SK-N-SH treated with all-trans-retinoic acid at 6 μM for 48 hours (cell line): ENCODE data around the gene SLC44A5.

Source experiments
- ATAC-seq: fragments of 200-7000 bp; cut with Tn5 transposase; 3 replicates; pipeline ENCODE4 v1.9.1; 2020; ENCODE audit warnings: mild to moderate bottlenecking, moderate library complexity
- ARNTL ChIP-seq: fragments of 450-650 bp; formaldehyde crosslinking; IDR thresholded peaks from 2 replicates; pipeline ENCODE4 v1.5.0; 2020; ENCODE audit warnings: low read depth, mild to moderate bottlenecking, moderate library complexity, borderline replicate concordance
- BACH2 ChIP-seq: fragments of 250-450 bp; sonication (Bioruptor Pico); IDR thresholded peaks from 2 replicates; pipeline ENCODE4 v1.9.0; 2021; ENCODE audit warnings: mild to moderate bottlenecking, borderline replicate concordance
- CREB5 ChIP-seq: fragments of 250-450 bp; sonication (Bioruptor Pico); IDR thresholded peaks from 2 replicates; pipeline ENCODE4 v1.5.1; 2020; ENCODE audit warnings: low read depth, mild to moderate bottlenecking, moderate library complexity
- CSDC2 ChIP-seq: fragments of 250-450 bp; sonication (Bioruptor Pico); IDR thresholded peaks from 2 replicates; pipeline ENCODE4 v1.5.0; 2020; ENCODE audit warnings: mild to moderate bottlenecking, moderate library complexity
- CSRNP3 ChIP-seq: fragments of 250-450 bp; sonication (Bioruptor Pico); IDR thresholded peaks from 2 replicates; pipeline ENCODE4 v1.5.1; 2021; ENCODE audit warnings: mild to moderate bottlenecking, moderate library complexity
- ESRRG ChIP-seq: fragments of 250-450 bp; sonication (Bioruptor Pico); IDR thresholded peaks from 2 replicates; pipeline ENCODE4 v1.6.1; 2021; ENCODE audit warnings: mild to moderate bottlenecking
- GLIS3 ChIP-seq: fragments of 250-450 bp; sonication (Bioruptor Pico); IDR thresholded peaks from 2 replicates; pipeline ENCODE4 v1.5.0; 2020; ENCODE audit warnings: mild to moderate bottlenecking, moderate library complexity
- ISL1 ChIP-seq: fragments of 250-450 bp; sonication (Bioruptor Pico); IDR thresholded peaks from 2 replicates; pipeline ENCODE4 v2.1.2; 2022; ENCODE audit warnings: mild to moderate bottlenecking, moderate library complexity
- OSR1 ChIP-seq: fragments of 250-450 bp; sonication (Bioruptor Pico); IDR thresholded peaks from 2 replicates; pipeline ENCODE4 v1.8.0; 2022; ENCODE audit warnings: moderate library complexity, mild to moderate bottlenecking, inconsistent platforms
- PATZ1 ChIP-seq: fragments of 250-450 bp; sonication (Bioruptor Pico); IDR thresholded peaks from 2 replicates; pipeline ENCODE4 v1.8.0; 2020; ENCODE audit warnings: mild to moderate bottlenecking, moderate library complexity, borderline replicate concordance
- POU6F1 ChIP-seq: fragments of 250-450 bp; sonication (Bioruptor Pico); IDR thresholded peaks from 2 replicates; pipeline ENCODE4 v1.8.0; 2021; ENCODE audit warnings: low read depth, mild to moderate bottlenecking, moderate library complexity, borderline replicate concordance
- PPARA ChIP-seq: fragments of 250-450 bp; sonication (Bioruptor Pico); IDR thresholded peaks from 2 replicates; pipeline ENCODE4 v1.5.0; 2020; ENCODE audit warnings: mild to moderate bottlenecking, borderline replicate concordance
- RARB ChIP-seq: fragments of 250-450 bp; sonication (Bioruptor Pico); IDR thresholded peaks from 2 replicates; pipeline ENCODE4 v1.8.0; 2021; ENCODE audit warnings: mild to moderate bottlenecking, moderate library complexity
- SNAI2 ChIP-seq: fragments of 250-450 bp; sonication (Bioruptor Pico); IDR thresholded peaks from 2 replicates; pipeline ENCODE4 v1.5.0; 2020; ENCODE audit warnings: mild to moderate bottlenecking, moderate library complexity
- TCF4 ChIP-seq: fragments of 250-450 bp; sonication (Bioruptor Pico); IDR thresholded peaks from 2 replicates; pipeline ENCODE4 v1.8.0; 2021; ENCODE audit warnings: mild to moderate bottlenecking, moderate library complexity, borderline replicate concordance
- TOX ChIP-seq: fragments of 250-450 bp; sonication (Bioruptor Pico); IDR thresholded peaks from 2 replicates; pipeline ENCODE4 v1.8.0; 2021; ENCODE audit warnings: mild to moderate bottlenecking, moderate library complexity, borderline replicate concordance
- TSHZ2 ChIP-seq: fragments of 250-450 bp; sonication (Bioruptor Pico); IDR thresholded peaks from 2 replicates; pipeline ENCODE4 v1.5.0; 2020; ENCODE audit warnings: mild to moderate bottlenecking, moderate library complexity
- ZC3H10 ChIP-seq: fragments of 250-450 bp; sonication (Bioruptor Pico); IDR thresholded peaks from 2 replicates; pipeline ENCODE4 v1.5.1; 2021; ENCODE audit warnings: mild to moderate bottlenecking, moderate library complexity
- ZFP3 ChIP-seq: fragments of 250-450 bp; sonication (Bioruptor Pico); IDR thresholded peaks from 2 replicates; pipeline ENCODE4 v1.5.0; 2020; ENCODE audit warnings: mild to moderate bottlenecking, moderate library complexity
- ZFP30 ChIP-seq: fragments of 450-650 bp; formaldehyde crosslinking; IDR thresholded peaks from 2 replicates; pipeline ENCODE4 v1.5.0; 2022; ENCODE audit warnings: mild to moderate bottlenecking, moderate library complexity
- ZNF565 ChIP-seq: fragments of 450-650 bp; formaldehyde crosslinking; conservative IDR thresholded peaks from 2 replicates; pipeline ENCODE4 v1.5.0; 2020; ENCODE audit warnings: low read depth, mild to moderate bottlenecking, moderate library complexity
- ZNF70 ChIP-seq: fragments of 450-650 bp; formaldehyde crosslinking; IDR thresholded peaks from 2 replicates; pipeline ENCODE4 v1.5.0; 2020; ENCODE audit warnings: mild to moderate bottlenecking, moderate library complexity
- ZNF8 ChIP-seq: fragments of 450-650 bp; formaldehyde crosslinking; IDR thresholded peaks from 2 replicates; pipeline ENCODE4 v1.5.0; 2020; ENCODE audit warnings: mild to moderate bottlenecking, moderate library complexity

SLC44A5 gene

GRCh38 chr1:75214017-75214416, 396.9 kb downstream of the SLC44A5 start:
- TF ChIP-seq TOX: no peak
- ATAC-seq: no peak

- no peak for TF ChIP-seq TCF4 (CRISPR knock-in tag)
- no peak for ATAC-seq
These were observed 399.3 kb downstream of the SLC44A5 start for GRCh38 chr1:75211648-75212047.

- TF ChIP-seq RARB (CRISPR knock-in tag) (no peak), ZC3H10 (no peak), ZNF70 (CRISPR knock-in tag) (no peak), TCF4 (CRISPR knock-in tag) (no peak)
- no peak for ATAC-seq
These were observed 402.1 kb downstream of the SLC44A5 start for GRCh38 chr1:75208862-75209261.

GRCh38 chr1:75203415-75204277, 407.3 kb downstream of the SLC44A5 start:
- TF ChIP-seq CREB5 (CRISPR knock-in tag) (no peak), PATZ1 (CRISPR knock-in tag) (no peak), ESRRG (CRISPR knock-in tag) (no peak), TSHZ2 (CRISPR knock-in tag) (no peak), ISL1 (CRISPR knock-in tag) (no peak), OSR1 (CRISPR knock-in tag) (no peak), RARB (CRISPR knock-in tag) (no peak), BACH2 (no peak), SNAI2 (CRISPR knock-in tag) (no peak), POU6F1 (no peak), CSDC2 (CRISPR knock-in tag) (no peak), ZFP3 (CRISPR knock-in tag) (no peak), TCF4 (CRISPR knock-in tag) (no peak), PPARA (CRISPR knock-in tag) (no peak), ZNF565 (CRISPR knock-in tag) (no peak)
- ATAC-seq: peak; percentile 91

- ATAC-seq: no peak
- TF ChIP-seq TSHZ2 (CRISPR knock-in tag): no peak
- TF ChIP-seq RARB (CRISPR knock-in tag): no peak
- no peak for TF ChIP-seq ARNTL
- no peak for TF ChIP-seq SNAI2 (CRISPR knock-in tag)
- no peak for TF ChIP-seq ZNF565 (CRISPR knock-in tag)
- TF ChIP-seq ZFP30 (CRISPR knock-in tag): no peak
- TF ChIP-seq TCF4 (CRISPR knock-in tag): no peak
- TF ChIP-seq CSRNP3 (CRISPR knock-in tag): no peak
- no peak for TF ChIP-seq CSDC2 (CRISPR knock-in tag)
- no peak for TF ChIP-seq ZNF8 (CRISPR knock-in tag)
- no peak for TF ChIP-seq ZFP3 (CRISPR knock-in tag)
- TF ChIP-seq GLIS3 (CRISPR knock-in tag): no peak
- no peak for TF ChIP-seq PPARA (CRISPR knock-in tag)
These were observed 408.2 kb downstream of the SLC44A5 start for GRCh38 chr1:75202751-75203150.
